ENCODE data around the gene ENTPD6. TPM values are rescaled to one million over a fixed set of nuclear protein-coding genes. Genes with fewer than 3 reads are reported as not detected.

The ENTPD6 gene
- total RNA-seq, 2 donors from 2014 or later = 105 to 194 TPM

DNA sequence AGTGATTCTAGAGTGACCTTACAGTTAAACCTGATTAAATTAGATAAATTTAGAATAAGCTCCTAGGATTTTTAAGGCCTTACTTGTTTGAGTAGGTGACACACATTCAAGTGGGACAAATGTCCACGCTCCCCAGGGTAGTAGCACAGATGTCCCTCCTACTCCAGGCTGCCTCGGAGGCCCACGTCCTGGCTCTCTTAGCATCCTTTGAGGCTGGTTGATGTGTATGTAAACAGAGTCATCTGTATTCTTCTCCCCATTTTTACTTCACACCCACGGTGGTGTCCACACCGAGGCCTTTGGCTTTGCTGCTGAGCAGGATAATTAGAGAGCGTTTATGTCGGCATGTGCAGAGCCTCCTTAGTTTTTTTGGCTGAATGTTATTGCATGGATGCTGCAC is 15.8 kb downstream of the ENTPD6 start:
- WGBS = 84% methylated on average over 7 of the region's 7 CpGs
- DNase-seq (ENCODE audit: low spot score) = no peak
- no peaks in the 10 kb centered on the region for H3K9me3 ChIP-seq
- H3K36me3 ChIP-seq = peaks cover 8 to 9% of the 10 kb centered on the region in 2 donors
- H3K4me3 ChIP-seq = no peak overlapping the region
- H3K27me3 ChIP-seq (replicated peaks; ENCODE audit: insufficient read depth) = no peaks in the 10 kb centered on the region
- no peak overlapping the region for H3K27ac ChIP-seq
- TF ChIP-seq, protein P1, sequence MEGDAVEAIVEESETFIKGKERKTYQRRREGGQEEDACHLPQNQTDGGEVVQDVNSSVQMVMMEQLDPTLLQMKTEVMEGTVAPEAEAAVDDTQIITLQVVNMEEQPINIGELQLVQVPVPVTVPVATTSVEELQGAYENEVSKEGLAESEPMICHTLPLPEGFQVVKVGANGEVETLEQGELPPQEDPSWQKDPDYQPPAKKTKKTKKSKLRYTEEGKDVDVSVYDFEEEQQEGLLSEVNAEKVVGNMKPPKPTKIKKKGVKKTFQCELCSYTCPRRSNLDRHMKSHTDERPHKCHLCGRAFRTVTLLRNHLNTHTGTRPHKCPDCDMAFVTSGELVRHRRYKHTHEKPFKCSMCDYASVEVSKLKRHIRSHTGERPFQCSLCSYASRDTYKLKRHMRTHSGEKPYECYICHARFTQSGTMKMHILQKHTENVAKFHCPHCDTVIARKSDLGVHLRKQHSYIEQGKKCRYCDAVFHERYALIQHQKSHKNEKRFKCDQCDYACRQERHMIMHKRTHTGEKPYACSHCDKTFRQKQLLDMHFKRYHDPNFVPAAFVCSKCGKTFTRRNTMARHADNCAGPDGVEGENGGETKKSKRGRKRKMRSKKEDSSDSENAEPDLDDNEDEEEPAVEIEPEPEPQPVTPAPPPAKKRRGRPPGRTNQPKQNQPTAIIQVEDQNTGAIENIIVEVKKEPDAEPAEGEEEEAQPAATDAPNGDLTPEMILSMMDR (IDR thresholded peaks at IDR 0.05) = no peak
- TF ChIP-seq POLR2AphosphoS5 (IDR thresholded peaks at IDR 0.05) (no peak), POLR2A (IDR thresholded peaks at IDR 0.05) (no peak)
- H3K4me1 ChIP-seq (replicated peaks) = peaks cover 8% of the 10 kb centered on the region
- intact Hi-C loops (cut with DNase I) = no loop called here

DNA sequence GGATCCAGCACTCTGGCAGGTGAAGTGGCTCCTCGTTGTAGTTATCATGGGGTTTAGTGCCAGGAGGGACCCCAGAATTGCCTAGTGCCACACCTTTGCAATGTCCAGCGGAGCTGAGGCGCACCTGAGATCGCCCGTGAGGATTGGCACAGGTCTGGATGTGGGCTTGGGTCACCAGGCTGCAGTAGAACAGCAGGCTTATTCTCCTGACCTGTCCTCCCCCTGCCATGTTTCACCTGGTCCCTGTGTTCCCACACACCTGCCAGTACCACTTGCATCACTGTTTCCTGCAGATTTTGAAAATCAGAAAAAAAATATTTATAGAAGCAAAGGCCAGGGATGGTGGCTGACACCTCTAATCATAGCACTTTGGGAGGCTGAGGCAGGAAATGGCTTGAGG is 16.7 kb downstream of the ENTPD6 start:
- peaks cover 8 to 13% of the 10 kb centered on the region in 2 donors for H3K36me3 ChIP-seq
- intact Hi-C loops (cut with DNase I) = no loop called here
- H3K4me1 ChIP-seq (replicated peaks) = no peaks in the 10 kb centered on the region
- 90% methylated on average over 5 of the region's 5 CpGs for WGBS
- DNase-seq (ENCODE audit: low spot score) = no peak
- H3K4me3 ChIP-seq = no peak overlapping the region
- no peak overlapping the region for H3K27ac ChIP-seq
- TF ChIP-seq POLR2AphosphoS5 (IDR thresholded peaks at IDR 0.05) (no peak), POLR2A (IDR thresholded peaks at IDR 0.05) (no peak)
- TF ChIP-seq, protein P1 (IDR thresholded peaks at IDR 0.05) = no peak
- no peaks in the 10 kb centered on the region for H3K9me3 ChIP-seq
- H3K27me3 ChIP-seq (replicated peaks; ENCODE audit: insufficient read depth) = no peaks in the 10 kb centered on the region

DNA sequence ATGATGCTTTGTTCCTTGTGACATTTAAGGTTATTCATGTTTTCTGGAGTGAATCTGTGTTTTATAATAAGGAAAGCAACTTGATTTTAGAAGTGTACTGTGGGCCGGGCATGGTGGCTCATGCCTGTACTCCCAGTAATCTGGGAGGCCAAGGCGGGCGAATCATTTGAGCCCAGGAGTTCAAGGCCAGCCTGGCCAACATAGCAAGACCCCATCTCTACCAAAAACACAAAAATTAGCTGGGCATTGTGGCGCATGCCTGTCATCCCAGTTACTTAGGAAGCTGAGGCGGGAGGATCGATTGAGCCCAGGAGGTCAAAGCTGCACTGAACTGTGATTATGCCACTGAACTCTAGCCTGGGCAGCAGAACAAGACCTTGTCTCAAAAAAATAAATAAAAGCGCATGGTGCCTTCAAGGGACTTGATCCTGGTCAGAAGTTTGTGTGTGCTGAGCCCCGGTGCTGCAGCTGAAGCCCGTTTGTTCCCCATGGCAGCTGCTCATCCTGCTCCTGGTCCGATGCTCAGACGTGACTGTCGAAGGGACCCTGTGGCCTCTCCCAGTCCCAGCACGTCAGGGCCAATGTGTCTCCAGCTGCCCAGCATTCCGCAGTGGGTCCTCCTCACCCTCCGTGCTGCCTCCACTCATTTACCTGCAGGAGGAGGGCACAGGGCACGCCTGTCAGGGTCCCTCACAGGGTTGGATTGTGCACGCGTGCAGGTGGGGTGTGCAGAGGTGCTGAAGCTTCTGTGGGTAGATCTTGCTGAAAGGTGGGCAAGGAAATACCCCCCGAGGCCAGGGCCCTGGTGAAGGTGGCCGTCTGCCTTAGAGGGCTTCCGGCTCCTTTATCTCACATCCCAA is 18.3 kb downstream of the ENTPD6 start:
- 90% methylated on average over 21 of the region's 21 CpGs for WGBS
- H3K36me3 ChIP-seq = peaks cover 13% of the 10 kb centered on the region in 2 donors
- no peaks in the 10 kb centered on the region for H3K4me1 ChIP-seq (replicated peaks)
- DNase-seq (ENCODE audit: low spot score) = no peak
- intact Hi-C loops (cut with DNase I) = no loop called here
- no peaks in the 10 kb centered on the region for H3K9me3 ChIP-seq
- H3K27me3 ChIP-seq (replicated peaks; ENCODE audit: insufficient read depth) = no peaks in the 10 kb centered on the region
- H3K27ac ChIP-seq = no peak overlapping the region
- no peak overlapping the region for H3K4me3 ChIP-seq
- TF ChIP-seq, protein P1 (IDR thresholded peaks at IDR 0.05) = no peak
- TF ChIP-seq POLR2AphosphoS5 (IDR thresholded peaks at IDR 0.05) (no peak), POLR2A (IDR thresholded peaks at IDR 0.05) (no peak)

DNA sequence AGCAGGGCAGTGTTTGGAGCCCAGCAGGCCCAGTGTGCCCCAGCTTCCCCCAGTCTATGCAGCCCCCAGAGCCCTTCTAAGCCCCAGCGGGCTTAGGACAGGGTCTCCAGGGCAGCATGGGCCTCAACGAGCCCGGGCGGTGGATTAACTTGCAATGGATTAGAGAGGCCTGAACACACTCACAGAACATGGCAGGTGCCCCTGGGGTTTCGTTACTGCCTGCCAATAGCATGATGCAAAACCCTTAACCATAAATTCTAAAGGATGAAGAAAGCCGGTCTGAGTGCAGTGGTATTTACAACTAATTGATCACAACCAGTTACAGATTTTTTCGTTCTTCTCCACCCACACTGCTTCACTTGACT is 18.9 kb downstream of the ENTPD6 start:
- Histone ChIP-seq H3K4me1 (replicated peaks) (no peaks in the 10 kb centered on the region), H3K27ac (no peak overlapping the region), H3K9me3 (no peaks in the 10 kb centered on the region), H3K4me3 (no peak overlapping the region), H3K36me3 (peaks cover 13% of the 10 kb centered on the region in 2 donors), H3K27me3 (replicated peaks; ENCODE audit: insufficient read depth) (no peaks in the 10 kb centered on the region)
- TF ChIP-seq POLR2A (IDR thresholded peaks at IDR 0.05) (no peak), POLR2AphosphoS5 (IDR thresholded peaks at IDR 0.05) (no peak)
- TF ChIP-seq, protein P1 (IDR thresholded peaks at IDR 0.05) = no peak
- WGBS = 77% methylated on average over 7 of the region's 7 CpGs
- intact Hi-C loops (cut with DNase I) = no loop called here
- no peak for DNase-seq (ENCODE audit: low spot score)

DNA sequence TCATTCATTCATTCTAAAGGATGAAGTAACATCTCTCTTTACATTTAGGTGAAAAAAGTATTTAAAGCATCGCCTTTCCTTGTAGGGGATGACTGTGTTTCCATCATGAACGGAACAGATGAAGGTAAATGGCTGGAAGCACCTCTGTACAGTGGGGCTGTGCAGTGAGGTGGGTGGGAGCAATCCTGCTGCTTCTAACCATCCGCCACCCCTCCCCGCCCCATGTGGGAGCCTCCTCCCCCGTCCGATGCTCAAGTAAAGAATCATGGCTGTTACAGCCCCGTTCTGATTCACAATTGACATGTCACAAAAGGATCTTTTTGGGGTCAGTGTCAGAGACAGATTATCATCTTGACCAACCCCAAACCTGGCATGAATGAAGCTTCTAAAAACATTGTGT is 19.3 kb downstream of the ENTPD6 start:
- peaks cover under 1% of the 10 kb centered on the region for H3K4me1 ChIP-seq (replicated peaks)
- H3K4me3 ChIP-seq = no peak overlapping the region
- no peak overlapping the region for H3K27ac ChIP-seq
- TF ChIP-seq, protein P1 (IDR thresholded peaks at IDR 0.05) = no peak
- no peak for TF ChIP-seq POLR2AphosphoS5 (IDR thresholded peaks at IDR 0.05)
- no peak for TF ChIP-seq POLR2A (IDR thresholded peaks at IDR 0.05)
- WGBS = 90% methylated on average over 7 of the region's 7 CpGs
- no peak for DNase-seq (ENCODE audit: low spot score)
- intact Hi-C loops (cut with DNase I) = no loop called here
- peaks cover 13% of the 10 kb centered on the region in 2 donors for H3K36me3 ChIP-seq
- no peaks in the 10 kb centered on the region for H3K9me3 ChIP-seq
- no peaks in the 10 kb centered on the region for H3K27me3 ChIP-seq (replicated peaks; ENCODE audit: insufficient read depth)

Measured in prostate gland (tissue), 2 donors.